Measurements from ENCODE around the gene CAVIN1.
"Not testable (repeated sequence)": the region's sequence is repeated elsewhere in the genome, so short reads cannot be mapped to it uniquely, and the experiment has no call there.

Gene CAVIN1

GRCh38 chr17:42378359-42378958, 44.6 kb downstream of the CAVIN1 start:
- DNase-seq (ENCODE audit: low spot score): no peak

- DNase-seq (ENCODE audit: low spot score): no peak
These were observed 49.2 kb downstream of the CAVIN1 start for GRCh38 chr17:42373896-42374295.

- no peak for DNase-seq (ENCODE audit: low spot score)
These were observed 50.9 kb downstream of the CAVIN1 start for GRCh38 chr17:42372142-42372541.

- DNase-seq (ENCODE audit: low spot score): not testable (repeated sequence)
These were observed 54.1 kb downstream of the CAVIN1 start for GRCh38 chr17:42368797-42369561.

- not testable (repeated sequence) for DNase-seq (ENCODE audit: low spot score)
These were observed 54.7 kb downstream of the CAVIN1 start for GRCh38 chr17:42368310-42368709.

- not testable (repeated sequence) for DNase-seq (ENCODE audit: low spot score)
These were observed 56.7 kb downstream of the CAVIN1 start for GRCh38 chr17:42366176-42367023.

- DNase-seq (ENCODE audit: low spot score): peak; percentile 70
These were observed 57.9 kb downstream of the CAVIN1 start for GRCh38 chr17:42365136-42365535.

GRCh38 chr17:42363767-42364585, 59.1 kb downstream of the CAVIN1 start:
- no peak for DNase-seq (ENCODE audit: low spot score)

- DNase-seq (ENCODE audit: low spot score): no peak
These were observed 59.8 kb downstream of the CAVIN1 start for GRCh38 chr17:42363231-42363630.

- DNase-seq (ENCODE audit: low spot score): no peak
These were observed 60.7 kb downstream of the CAVIN1 start for GRCh38 chr17:42362245-42362961.

GRCh38 chr17:42361781-42362186, 61.3 kb downstream of the CAVIN1 start:
- no peak for DNase-seq (ENCODE audit: low spot score)

GRCh38 chr17:42360388-42360787, 62.7 kb downstream of the CAVIN1 start:
- DNase-seq (ENCODE audit: low spot score): not testable (repeated sequence)

- no peak for DNase-seq (ENCODE audit: low spot score)
These were observed 63.9 kb downstream of the CAVIN1 start for GRCh38 chr17:42359133-42359532.

- no peak for DNase-seq (ENCODE audit: low spot score)
These were observed 64.6 kb downstream of the CAVIN1 start for GRCh38 chr17:42358434-42358833.

GRCh38 chr17:42354956-42355843, 67.9 kb downstream of the CAVIN1 start:
- DNase-seq (ENCODE audit: low spot score): peak; percentile 40

Measured in GM03348 (cell line).